Caco-2 (cell line): ENCODE results near the gene SLC43A1. TPM values are rescaled to one million over a fixed set of nuclear protein-coding genes. Genes with fewer than 3 reads are reported as not detected.

Experiments
- BruUV-seq: library from RNA; stranded (reverse); fragments of 400-500 nt; replicated peaks from 2 replicates; lab custom pipeline; 2021; lab: Mats Ljungman, UMichigan
- CTCF ChIA-PET: fragments of 300-600 bp; sonication (Branson Sonifier 250); formaldehyde crosslinking; loops from one replicate; lab custom pipeline; 2022; ENCODE audit warnings: antibody characterized with exemption; lab: Charles Lee
- POLR2A ChIA-PET: fragments of 300-600 bp; sonication (Branson Sonifier 250); formaldehyde crosslinking; loops from one replicate; lab custom pipeline; 2022; ENCODE audit warnings: antibody characterized with exemption; lab: Charles Lee
- DNase-seq, 2 experiments: peaks; one replicate each; pipeline versions ENCODE4 v3.0.0 to v3.0.0-alpha.2; 2020 to 2022
- H3K27me3 ChIP-seq: replicated peaks from 2 replicates; pipeline ENCODE4 v1.6.0; 2011; ENCODE audit warnings: low read length; ENCODE audit not compliant: control insufficient read depth, insufficient read depth
- H3K36me3 ChIP-seq: 2 replicates; pipeline ENCODE4 v1.5.1; 2011; ENCODE audit warnings: low read length; ENCODE audit not compliant: control insufficient read depth, insufficient read depth
- H3K4me1 ChIP-seq: fragments of 250-450 bp; sonication (Bioruptor Pico); 2 replicates; pipeline ENCODE4 v1.5.1; 2020; ENCODE audit warnings: mild to moderate bottlenecking
- H3K4me3 ChIP-seq: 2 replicates; pipeline ENCODE4 v1.5.1; 2011; ENCODE audit warnings: low read depth, mild to moderate bottlenecking, control low read depth, low read length
- H3K9me3 ChIP-seq: fragments of 250-450 bp; sonication (Bioruptor Pico); 2 replicates; pipeline ENCODE4 v1.5.1; 2020; ENCODE audit warnings: mild to moderate bottlenecking, moderate library complexity
- H3K27ac Mint-ChIP-seq: one replicate; pipeline ENCODE4 v1.8.0; 2022; ENCODE audit warnings: mixed read lengths; ENCODE audit not compliant: unreplicated experiment
- H3K27me3 Mint-ChIP-seq: one replicate; pipeline ENCODE4 v1.8.0; 2022; ENCODE audit warnings: mixed read lengths; ENCODE audit not compliant: insufficient read depth, unreplicated experiment
- H3K36me3 Mint-ChIP-seq: one replicate; pipeline ENCODE4 v1.8.0; 2022; ENCODE audit warnings: mild to moderate bottlenecking, mixed read lengths; ENCODE audit not compliant: insufficient read depth, unreplicated experiment
- H3K4me1 Mint-ChIP-seq: one replicate; pipeline ENCODE4 v1.8.0; 2022; ENCODE audit warnings: low read depth, mixed read lengths; ENCODE audit not compliant: unreplicated experiment
- H3K4me3 Mint-ChIP-seq: one replicate; pipeline ENCODE4 v1.8.0; 2022; ENCODE audit warnings: mild to moderate bottlenecking, moderate library complexity, mixed read lengths; ENCODE audit not compliant: unreplicated experiment
- H3K9me3 Mint-ChIP-seq: one replicate; pipeline ENCODE4 v1.8.0; 2022; ENCODE audit warnings: mixed read lengths; ENCODE audit not compliant: unreplicated experiment
- CTCF ChIP-seq, 2 experiments: fragments of 200-600 bp in 1 of 2; IDR thresholded peaks; 1 replicate in 1 of 2; 2 replicates in 1 of 2; pipeline versions ENCODE4 v1.5.1 to v1.8.0; 2011 to 2022; ENCODE audit warnings: antibody characterized with exemption in 1 of 2, control low read depth in 1 of 2, inconsistent platforms in 1 of 2, low read depth in 1 of 2, low read length in 1 of 2, mild to moderate bottlenecking in 1 of 2, moderate library complexity in 1 of 2; ENCODE audit not compliant: insufficient read depth in 1 of 2, severe bottlenecking in 1 of 2, unreplicated experiment in 1 of 2
- intact Hi-C: fragments of 100-400 bp; cut with micrococcal nuclease; formaldehyde crosslinking; loops from one replicate; pipeline ENCODE4 v1.10.0; 2022; ENCODE audit not compliant: unreplicated experiment
- total RNA-seq: library from RNA; stranded (reverse); gene quantifications from 2 replicates; pipeline ENCODE4 v1.2.3, GENCODE V29; 2022

Gene SLC43A1
- total RNA-seq, 1 experiment from 2014 or later = 71.7 TPM

DNA sequence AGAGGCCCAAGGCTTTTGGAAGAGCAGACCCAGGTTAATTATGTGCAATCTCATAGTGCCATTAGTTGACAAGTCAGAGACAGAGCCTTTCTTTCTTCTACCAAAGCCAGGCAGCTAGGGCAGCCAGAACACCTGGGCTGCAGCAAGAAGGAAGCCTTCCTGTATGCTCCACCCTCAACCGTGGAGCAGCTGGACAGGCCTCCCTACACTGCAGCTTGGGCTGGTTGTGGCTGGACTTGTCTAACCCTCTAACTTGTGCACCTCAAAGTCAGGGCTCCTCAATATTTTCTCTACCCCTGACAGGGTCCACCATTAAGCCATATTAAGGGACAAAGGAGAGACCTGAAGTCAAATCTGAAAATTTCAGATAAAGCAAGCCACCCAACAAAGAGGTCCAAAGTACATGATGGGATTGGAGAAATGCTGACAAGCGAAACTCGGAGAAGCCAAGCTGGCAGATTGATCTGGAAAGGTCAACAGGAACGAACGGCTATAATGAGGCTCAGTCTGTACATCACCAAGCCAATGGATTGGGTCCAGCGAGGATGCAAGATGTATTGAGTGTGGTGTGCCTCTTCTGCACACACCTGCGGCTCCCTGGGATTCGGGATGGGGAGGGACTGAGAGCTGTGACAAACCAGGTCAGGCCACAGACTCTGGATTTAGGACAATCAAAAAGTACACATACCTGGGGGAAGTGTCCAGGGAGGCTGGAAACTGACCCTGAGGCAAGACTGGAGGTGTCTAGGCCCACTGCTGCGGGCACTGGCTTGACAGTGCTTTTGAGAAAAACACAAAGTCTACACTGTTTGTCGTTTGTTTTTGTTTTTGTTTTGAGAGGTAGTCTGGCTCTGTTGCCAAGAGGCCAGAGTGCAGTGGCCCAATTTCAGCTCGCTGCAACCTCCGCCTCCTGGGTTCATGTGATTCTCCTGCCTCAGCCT is 76.9 kb downstream of the SLC43A1 start:
- no peak for TF ChIP-seq CTCF (IDR thresholded peaks at IDR 0.05; ENCODE audit: insufficient read depth in 1 of 2, low read depth in 1 of 2, low read length in 1 of 2, severe bottlenecking in 1 of 2, unreplicated experiment in 1 of 2)
- Histone ChIP-seq H3K27me3 (no peaks in the 10 kb centered on the region), H3K9me3 (no peaks in the 10 kb centered on the region), H3K36me3 (no peaks in the 10 kb centered on the region), H3K4me1 (peaks cover 4% of the 10 kb centered on the region; the same call in 1 of the 2 replicates), H3K4me3 (no peak overlapping the region)
- no peak for DNase-seq
- peaks cover 16% of the 10 kb centered on the region for H3K4me1 Mint-ChIP-seq
- ChIA-PET CTCF (interaction anchor here (1.7 kb wide), 1 partner anchor 93 kb away, joined by 3 read pairs; no protein-coding TSS in a partner anchor), POLR2A (no interaction called here)
- no peak overlapping the region for H3K27ac Mint-ChIP-seq
- no peak overlapping the region for H3K4me3 Mint-ChIP-seq
- H3K36me3 Mint-ChIP-seq = no peaks in the 10 kb centered on the region
- no peaks in the 10 kb centered on the region for H3K27me3 Mint-ChIP-seq
- intact Hi-C loops = no loop called here
- BruUV-seq = no TSS peak
- H3K9me3 Mint-ChIP-seq = no peaks in the 10 kb centered on the region

GRCh38 chr11:57436031-57436430 is 79.5 kb downstream of the SLC43A1 start:
- POLR2A ChIA-PET = no interaction called here
- no peak overlapping the region for H3K4me3 ChIP-seq

More at GRCh38 chr11:57436031-57436430, 79.5 kb downstream of the SLC43A1 start:
- peaks cover 16% of the 10 kb centered on the region for H3K4me1 Mint-ChIP-seq
- no peaks in the 10 kb centered on the region for H3K36me3 Mint-ChIP-seq
- no peaks in the 10 kb centered on the region for H3K9me3 ChIP-seq
- no TSS peak for BruUV-seq
- H3K36me3 ChIP-seq = no peaks in the 10 kb centered on the region
- CTCF ChIA-PET = no interaction called here
- 0 out of 2 replicates have a peak, but pooled peaks cover 4% of the 10 kb centered on the region for H3K4me1 ChIP-seq
- no peak for TF ChIP-seq CTCF (IDR thresholded peaks at IDR 0.05; ENCODE audit: insufficient read depth in 1 of 2, low read depth in 1 of 2, low read length in 1 of 2, severe bottlenecking in 1 of 2, unreplicated experiment in 1 of 2)
- H3K9me3 Mint-ChIP-seq = no peaks in the 10 kb centered on the region
- no peaks in the 10 kb centered on the region for H3K27me3 Mint-ChIP-seq
- intact Hi-C loops = no loop called here
- no peak overlapping the region for H3K4me3 Mint-ChIP-seq
- H3K27me3 ChIP-seq = no peaks in the 10 kb centered on the region
- DNase-seq = no peak
- no peak overlapping the region for H3K27ac Mint-ChIP-seq
